ENCODE data around the gene PHF2. TPM values are rescaled to one million over a fixed set of nuclear protein-coding genes. Genes with fewer than 3 reads are reported as not detected.

Gene PHF2
- total RNA-seq, 1 experiment from 2014 or later: 11.6 TPM

- CTCF ChIA-PET: no interaction called here
- no peak overlapping the region for H3K27ac Mint-ChIP-seq
- TF ChIP-seq, protein P1, sequence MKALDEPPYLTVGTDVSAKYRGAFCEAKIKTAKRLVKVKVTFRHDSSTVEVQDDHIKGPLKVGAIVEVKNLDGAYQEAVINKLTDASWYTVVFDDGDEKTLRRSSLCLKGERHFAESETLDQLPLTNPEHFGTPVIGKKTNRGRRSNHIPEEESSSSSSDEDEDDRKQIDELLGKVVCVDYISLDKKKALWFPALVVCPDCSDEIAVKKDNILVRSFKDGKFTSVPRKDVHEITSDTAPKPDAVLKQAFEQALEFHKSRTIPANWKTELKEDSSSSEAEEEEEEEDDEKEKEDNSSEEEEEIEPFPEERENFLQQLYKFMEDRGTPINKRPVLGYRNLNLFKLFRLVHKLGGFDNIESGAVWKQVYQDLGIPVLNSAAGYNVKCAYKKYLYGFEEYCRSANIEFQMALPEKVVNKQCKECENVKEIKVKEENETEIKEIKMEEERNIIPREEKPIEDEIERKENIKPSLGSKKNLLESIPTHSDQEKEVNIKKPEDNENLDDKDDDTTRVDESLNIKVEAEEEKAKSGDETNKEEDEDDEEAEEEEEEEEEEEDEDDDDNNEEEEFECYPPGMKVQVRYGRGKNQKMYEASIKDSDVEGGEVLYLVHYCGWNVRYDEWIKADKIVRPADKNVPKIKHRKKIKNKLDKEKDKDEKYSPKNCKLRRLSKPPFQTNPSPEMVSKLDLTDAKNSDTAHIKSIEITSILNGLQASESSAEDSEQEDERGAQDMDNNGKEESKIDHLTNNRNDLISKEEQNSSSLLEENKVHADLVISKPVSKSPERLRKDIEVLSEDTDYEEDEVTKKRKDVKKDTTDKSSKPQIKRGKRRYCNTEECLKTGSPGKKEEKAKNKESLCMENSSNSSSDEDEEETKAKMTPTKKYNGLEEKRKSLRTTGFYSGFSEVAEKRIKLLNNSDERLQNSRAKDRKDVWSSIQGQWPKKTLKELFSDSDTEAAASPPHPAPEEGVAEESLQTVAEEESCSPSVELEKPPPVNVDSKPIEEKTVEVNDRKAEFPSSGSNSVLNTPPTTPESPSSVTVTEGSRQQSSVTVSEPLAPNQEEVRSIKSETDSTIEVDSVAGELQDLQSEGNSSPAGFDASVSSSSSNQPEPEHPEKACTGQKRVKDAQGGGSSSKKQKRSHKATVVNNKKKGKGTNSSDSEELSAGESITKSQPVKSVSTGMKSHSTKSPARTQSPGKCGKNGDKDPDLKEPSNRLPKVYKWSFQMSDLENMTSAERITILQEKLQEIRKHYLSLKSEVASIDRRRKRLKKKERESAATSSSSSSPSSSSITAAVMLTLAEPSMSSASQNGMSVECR (CRISPR knock-in tag; IDR thresholded peaks at IDR 0.05; ENCODE audit: borderline replicate concordance): no peak
- TF ChIP-seq EMX1 (CRISPR knock-in tag; IDR thresholded peaks at IDR 0.05) (no peak), NR3C1 (CRISPR knock-in tag; conservative IDR thresholded peaks at IDR 0.05; ENCODE audit: low read depth) (no peak), GTF2I (CRISPR knock-in tag; conservative IDR thresholded peaks at IDR 0.05) (no peak), CREB1 (CRISPR knock-in tag; IDR thresholded peaks at IDR 0.05) (no peak), TEAD1 (CRISPR knock-in tag; IDR thresholded peaks at IDR 0.05) (no peak), ZNF512 (CRISPR knock-in tag; IDR thresholded peaks at IDR 0.05; ENCODE audit: borderline replicate concordance) (no peak), MYBL2 (CRISPR knock-in tag; IDR thresholded peaks at IDR 0.05) (no peak), GABPB1 (CRISPR knock-in tag; IDR thresholded peaks at IDR 0.05) (no peak), FOXP1 (CRISPR knock-in tag; IDR thresholded peaks at IDR 0.05; ENCODE audit: borderline replicate concordance) (no peak), ZNF263 (CRISPR knock-in tag; IDR thresholded peaks at IDR 0.05; ENCODE audit: low read depth) (no peak), RORB (CRISPR knock-in tag; IDR thresholded peaks at IDR 0.05) (no peak), ZNF671 (CRISPR knock-in tag; IDR thresholded peaks at IDR 0.05) (no peak), ZMAT4 (CRISPR knock-in tag; IDR thresholded peaks at IDR 0.05) (no peak)
- TF ChIP-seq, protein P2, sequence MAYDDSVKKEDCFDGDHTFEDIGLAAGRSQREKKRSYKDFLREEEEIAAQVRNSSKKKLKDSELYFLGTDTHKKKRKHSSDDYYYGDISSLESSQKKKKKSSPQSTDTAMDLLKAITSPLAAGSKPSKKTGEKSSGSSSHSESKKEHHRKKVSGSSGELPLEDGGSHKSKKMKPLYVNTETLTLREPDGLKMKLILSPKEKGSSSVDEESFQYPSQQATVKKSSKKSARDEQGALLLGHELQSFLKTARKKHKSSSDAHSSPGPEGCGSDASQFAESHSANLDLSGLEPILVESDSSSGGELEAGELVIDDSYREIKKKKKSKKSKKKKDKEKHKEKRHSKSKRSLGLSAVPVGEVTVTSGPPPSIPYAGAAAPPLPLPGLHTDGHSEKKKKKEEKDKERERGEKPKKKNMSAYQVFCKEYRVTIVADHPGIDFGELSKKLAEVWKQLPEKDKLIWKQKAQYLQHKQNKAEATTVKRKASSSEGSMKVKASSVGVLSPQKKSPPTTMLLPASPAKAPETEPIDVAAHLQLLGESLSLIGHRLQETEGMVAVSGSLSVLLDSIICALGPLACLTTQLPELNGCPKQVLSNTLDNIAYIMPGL (CRISPR knock-in tag; IDR thresholded peaks at IDR 0.05): no peak
- TF ChIP-seq, protein P3, sequence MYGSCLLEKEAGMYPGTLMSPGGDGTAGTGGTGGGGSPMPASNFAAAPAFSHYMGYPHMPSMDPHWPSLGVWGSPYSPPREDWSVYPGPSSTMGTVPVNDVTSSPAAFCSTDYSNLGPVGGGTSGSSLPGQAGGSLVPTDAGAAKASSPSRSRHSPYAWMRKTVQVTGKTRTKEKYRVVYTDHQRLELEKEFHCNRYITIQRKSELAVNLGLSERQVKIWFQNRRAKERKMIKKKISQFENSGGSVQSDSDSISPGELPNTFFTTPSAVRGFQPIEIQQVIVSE (CRISPR knock-in tag; IDR thresholded peaks at IDR 0.05; ENCODE audit: borderline replicate concordance): no peak
- TF ChIP-seq, protein P4, sequence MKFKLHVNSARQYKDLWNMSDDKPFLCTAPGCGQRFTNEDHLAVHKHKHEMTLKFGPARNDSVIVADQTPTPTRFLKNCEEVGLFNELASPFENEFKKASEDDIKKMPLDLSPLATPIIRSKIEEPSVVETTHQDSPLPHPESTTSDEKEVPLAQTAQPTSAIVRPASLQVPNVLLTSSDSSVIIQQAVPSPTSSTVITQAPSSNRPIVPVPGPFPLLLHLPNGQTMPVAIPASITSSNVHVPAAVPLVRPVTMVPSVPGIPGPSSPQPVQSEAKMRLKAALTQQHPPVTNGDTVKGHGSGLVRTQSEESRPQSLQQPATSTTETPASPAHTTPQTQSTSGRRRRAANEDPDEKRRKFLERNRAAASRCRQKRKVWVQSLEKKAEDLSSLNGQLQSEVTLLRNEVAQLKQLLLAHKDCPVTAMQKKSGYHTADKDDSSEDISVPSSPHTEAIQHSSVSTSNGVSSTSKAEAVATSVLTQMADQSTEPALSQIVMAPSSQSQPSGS (CRISPR knock-in tag; IDR thresholded peaks at IDR 0.05; ENCODE audit: borderline replicate concordance, low read depth): no peak
- TF ChIP-seq, protein P5, sequence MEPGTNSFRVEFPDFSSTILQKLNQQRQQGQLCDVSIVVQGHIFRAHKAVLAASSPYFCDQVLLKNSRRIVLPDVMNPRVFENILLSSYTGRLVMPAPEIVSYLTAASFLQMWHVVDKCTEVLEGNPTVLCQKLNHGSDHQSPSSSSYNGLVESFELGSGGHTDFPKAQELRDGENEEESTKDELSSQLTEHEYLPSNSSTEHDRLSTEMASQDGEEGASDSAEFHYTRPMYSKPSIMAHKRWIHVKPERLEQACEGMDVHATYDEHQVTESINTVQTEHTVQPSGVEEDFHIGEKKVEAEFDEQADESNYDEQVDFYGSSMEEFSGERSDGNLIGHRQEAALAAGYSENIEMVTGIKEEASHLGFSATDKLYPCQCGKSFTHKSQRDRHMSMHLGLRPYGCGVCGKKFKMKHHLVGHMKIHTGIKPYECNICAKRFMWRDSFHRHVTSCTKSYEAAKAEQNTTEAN (CRISPR knock-in tag; IDR thresholded peaks at IDR 0.05): no peak
- TF ChIP-seq, protein P6, sequence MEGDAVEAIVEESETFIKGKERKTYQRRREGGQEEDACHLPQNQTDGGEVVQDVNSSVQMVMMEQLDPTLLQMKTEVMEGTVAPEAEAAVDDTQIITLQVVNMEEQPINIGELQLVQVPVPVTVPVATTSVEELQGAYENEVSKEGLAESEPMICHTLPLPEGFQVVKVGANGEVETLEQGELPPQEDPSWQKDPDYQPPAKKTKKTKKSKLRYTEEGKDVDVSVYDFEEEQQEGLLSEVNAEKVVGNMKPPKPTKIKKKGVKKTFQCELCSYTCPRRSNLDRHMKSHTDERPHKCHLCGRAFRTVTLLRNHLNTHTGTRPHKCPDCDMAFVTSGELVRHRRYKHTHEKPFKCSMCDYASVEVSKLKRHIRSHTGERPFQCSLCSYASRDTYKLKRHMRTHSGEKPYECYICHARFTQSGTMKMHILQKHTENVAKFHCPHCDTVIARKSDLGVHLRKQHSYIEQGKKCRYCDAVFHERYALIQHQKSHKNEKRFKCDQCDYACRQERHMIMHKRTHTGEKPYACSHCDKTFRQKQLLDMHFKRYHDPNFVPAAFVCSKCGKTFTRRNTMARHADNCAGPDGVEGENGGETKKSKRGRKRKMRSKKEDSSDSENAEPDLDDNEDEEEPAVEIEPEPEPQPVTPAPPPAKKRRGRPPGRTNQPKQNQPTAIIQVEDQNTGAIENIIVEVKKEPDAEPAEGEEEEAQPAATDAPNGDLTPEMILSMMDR (IDR thresholded peaks at IDR 0.05): no peak
- no peak overlapping the region for H3K4me3 Mint-ChIP-seq
- POLR2A ChIA-PET: no interaction called here
- ATAC-seq (no peak), DNase-seq (ENCODE audit: low spot score) (no peak)
- peaks cover 31% of the 10 kb centered on the region for H3K4me1 Mint-ChIP-seq
- H3K36me3 Mint-ChIP-seq: no peaks in the 10 kb centered on the region; the same call in 1 of the 2 replicates
- H3K27me3 Mint-ChIP-seq (ENCODE audit: low read depth): no peaks in the 10 kb centered on the region
- H3K9me3 Mint-ChIP-seq: 0 out of 2 replicates have a peak, but pooled peaks cover 4% of the 10 kb centered on the region
These were observed 9.3 kb downstream of the PHF2 start for GRCh38 chr9:93585695-93586094.
